SU-DHL-6 (cell line): ENCODE measurements around the gene GXYLT2.
"Not testable (repeated sequence)": the region's sequence is repeated elsewhere in the genome, so short reads cannot be mapped to it uniquely, and the experiment has no call there.

Experiments used
- H2AFZ ChIP-seq: fragments of 200-600 bp; sonication (generic); 2 replicates; pipeline ENCODE4 v1.6.1; 2014; ENCODE audit warnings: low read depth, mild to moderate bottlenecking, moderate library complexity, mixed read lengths, antibody characterized with exemption, low read length; ENCODE audit not compliant: severe bottlenecking
- H3F3A ChIP-seq: fragments of 200-600 bp; shearing (Covaris generic); 2 replicates; pipeline ENCODE4 v1.6.0; 2016; ENCODE audit warnings: antibody characterized with exemption, mild to moderate bottlenecking; ENCODE audit not compliant: insufficient read depth
- H3K27ac ChIP-seq: fragments of 200-600 bp; sonication (generic); 2 replicates; pipeline ENCODE4 v1.5.1; 2016; ENCODE audit warnings: low read depth, mild to moderate bottlenecking, low read length, moderate library complexity, mixed read lengths
- H3K27me3 ChIP-seq: fragments of 200-600 bp; sonication (generic), shearing (Covaris generic); 2 replicates; pipeline ENCODE4 v1.6.0; 2014; ENCODE audit warnings: mild to moderate bottlenecking, low read length
- H3K36me3 ChIP-seq: fragments of 200-600 bp; sonication (generic); 2 replicates; pipeline ENCODE4 v1.6.1; 2014; ENCODE audit warnings: mild to moderate bottlenecking, low read length, mixed read lengths
- H3K4me2 ChIP-seq: fragments of 300-600, 200-600 bp; shearing (Covaris generic), sonication (generic); 2 replicates; pipeline ENCODE4 v1.6.0; 2014; ENCODE audit warnings: low read length, low read depth, mild to moderate bottlenecking; ENCODE audit not compliant: poor library complexity, severe bottlenecking
- H3K4me3 ChIP-seq: fragments of 200-600 bp; sonication (generic); 2 replicates; pipeline ENCODE4 v1.5.1; 2014; ENCODE audit warnings: antibody characterized with exemption, low read length, mild to moderate bottlenecking, mixed read lengths; ENCODE audit not compliant: insufficient read depth, poor library complexity, severe bottlenecking
- H3K79me2 ChIP-seq: fragments of 200-600 bp; sonication (generic); 2 replicates; pipeline ENCODE4 v1.6.1; 2014; ENCODE audit warnings: mild to moderate bottlenecking, low read length, moderate library complexity; ENCODE audit not compliant: insufficient read depth
- H3K9ac ChIP-seq: fragments of 200-600 bp; sonication (generic); 2 replicates; pipeline ENCODE4 v1.7.0; 2014; ENCODE audit warnings: mild to moderate bottlenecking, low read length
- H3K9me2 ChIP-seq: fragments of 200-600 bp; sonication (generic); replicated peaks from 2 replicates; pipeline ENCODE4 v1.6.1; 2014; ENCODE audit warnings: low read length; ENCODE audit not compliant: insufficient read depth
- H3K9me3 ChIP-seq: fragments of 200-600 bp; sonication (generic); 2 replicates; pipeline ENCODE4 v1.6.1; 2014; ENCODE audit warnings: low read length, mixed read lengths; ENCODE audit not compliant: insufficient read depth
- H4K20me1 ChIP-seq: fragments of 200-600 bp; sonication (generic); 2 replicates; pipeline ENCODE4 v1.6.1; 2014; ENCODE audit warnings: low read depth, mild to moderate bottlenecking, antibody characterized with exemption, low read length, moderate library complexity, mixed read lengths
- EZH2phosphoT487 ChIP-seq: fragments of 200-600 bp; sonication (generic), shearing (Covaris generic); conservative IDR thresholded peaks from 2 replicates; pipeline ENCODE4 v1.6.1; 2018; ENCODE audit warnings: mild to moderate bottlenecking, antibody characterized with exemption, low read length, moderate library complexity, mixed read lengths
- TF ChIP-seq, protein P1 (sequence below): fragments of 200-600 bp; sonication (generic); IDR thresholded peaks from one replicate; pipeline ENCODE4 v1.5.1; 2017; ENCODE audit warnings: antibody characterized with exemption, mild to moderate bottlenecking, low read length, moderate library complexity; ENCODE audit not compliant: insufficient read depth, poor library complexity, severe bottlenecking

Gene GXYLT2

GRCh38 chr3:72919520-72919919 lies 31.7 kb downstream of the GXYLT2 start:
- no peaks in the 10 kb centered on the region for H3K27me3 ChIP-seq
- no peaks in the 10 kb centered on the region for H4K20me1 ChIP-seq
- no peak overlapping the region for H3K9ac ChIP-seq
- no peak overlapping the region for H3K4me3 ChIP-seq
- H3F3A ChIP-seq = no peaks in the 10 kb centered on the region
- H2AFZ ChIP-seq = no peak overlapping the region
- TF ChIP-seq, protein P1, sequence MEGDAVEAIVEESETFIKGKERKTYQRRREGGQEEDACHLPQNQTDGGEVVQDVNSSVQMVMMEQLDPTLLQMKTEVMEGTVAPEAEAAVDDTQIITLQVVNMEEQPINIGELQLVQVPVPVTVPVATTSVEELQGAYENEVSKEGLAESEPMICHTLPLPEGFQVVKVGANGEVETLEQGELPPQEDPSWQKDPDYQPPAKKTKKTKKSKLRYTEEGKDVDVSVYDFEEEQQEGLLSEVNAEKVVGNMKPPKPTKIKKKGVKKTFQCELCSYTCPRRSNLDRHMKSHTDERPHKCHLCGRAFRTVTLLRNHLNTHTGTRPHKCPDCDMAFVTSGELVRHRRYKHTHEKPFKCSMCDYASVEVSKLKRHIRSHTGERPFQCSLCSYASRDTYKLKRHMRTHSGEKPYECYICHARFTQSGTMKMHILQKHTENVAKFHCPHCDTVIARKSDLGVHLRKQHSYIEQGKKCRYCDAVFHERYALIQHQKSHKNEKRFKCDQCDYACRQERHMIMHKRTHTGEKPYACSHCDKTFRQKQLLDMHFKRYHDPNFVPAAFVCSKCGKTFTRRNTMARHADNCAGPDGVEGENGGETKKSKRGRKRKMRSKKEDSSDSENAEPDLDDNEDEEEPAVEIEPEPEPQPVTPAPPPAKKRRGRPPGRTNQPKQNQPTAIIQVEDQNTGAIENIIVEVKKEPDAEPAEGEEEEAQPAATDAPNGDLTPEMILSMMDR = no peak
- TF ChIP-seq EZH2phosphoT487 = no peak
- no peaks in the 10 kb centered on the region for H3K9me2 ChIP-seq
- H3K9me3 ChIP-seq = no peaks in the 10 kb centered on the region
- H3K4me2 ChIP-seq = no peak overlapping the region
- H3K27ac ChIP-seq = no peak overlapping the region
- H3K79me2 ChIP-seq = no peaks in the 10 kb centered on the region
- H3K36me3 ChIP-seq = no peaks in the 10 kb centered on the region

- Histone ChIP-seq H3K4me3 (no peak overlapping the region), H3F3A (no peaks in the 10 kb centered on the region), H3K9me2 (no peaks in the 10 kb centered on the region), H4K20me1 (no peaks in the 10 kb centered on the region), H3K4me2 (no peak overlapping the region), H3K36me3 (no peaks in the 10 kb centered on the region), H3K27ac (no peak overlapping the region), H3K9ac (no peak overlapping the region), H3K79me2 (no peaks in the 10 kb centered on the region), H3K9me3 (no peaks in the 10 kb centered on the region), H3K27me3 (no peaks in the 10 kb centered on the region), H2AFZ (no peak overlapping the region)
- TF ChIP-seq, protein P1 = no peak
- TF ChIP-seq EZH2phosphoT487 = no peak
Measured at GRCh38 chr3:72924055-72924454, 36.2 kb downstream of the GXYLT2 start.

- not testable (repeated sequence) for H3K9me3 ChIP-seq, H3F3A ChIP-seq, H3K9me2 ChIP-seq, H3K4me2 ChIP-seq, H2AFZ ChIP-seq, H3K9ac ChIP-seq, H3K36me3 ChIP-seq, H3K27ac ChIP-seq, H3K27me3 ChIP-seq, H3K4me3 ChIP-seq, H4K20me1 ChIP-seq, H3K79me2 ChIP-seq
Measured at GRCh38 chr3:72928781-72929735, 41.2 kb downstream of the GXYLT2 start.

GRCh38 chr3:72930754-72931153 lies 42.9 kb downstream of the GXYLT2 start:
- Histone ChIP-seq H3K9me3 (no peaks in the 10 kb centered on the region), H3K36me3 (no peaks in the 10 kb centered on the region), H4K20me1 (no peaks in the 10 kb centered on the region), H3K9ac (no peak overlapping the region), H3K79me2 (no peaks in the 10 kb centered on the region), H3F3A (no peaks in the 10 kb centered on the region), H3K27me3 (no peaks in the 10 kb centered on the region), H3K4me3 (no peak overlapping the region), H3K27ac (no peak overlapping the region), H3K9me2 (no peaks in the 10 kb centered on the region), H2AFZ (no peak overlapping the region), H3K4me2 (no peak overlapping the region)
- no peak for TF ChIP-seq EZH2phosphoT487
- TF ChIP-seq, protein P1 = no peak
